Measurements from ENCODE around the gene MGAT1.

GRCh38 chr5:180807046-180807445, 4.4 kb upstream of the MGAT1 start:
- TF ChIP-seq CTCF (conservative IDR thresholded peaks at IDR 0.05; ENCODE audit: low read depth in 2 of 2) (no peak), EZH2 (IDR thresholded peaks at IDR 0.05; ENCODE audit: low read depth, unreplicated experiment) (no peak), ZNF114 (CRISPR knock-in tag; IDR thresholded peaks at IDR 0.05) (no peak), REST (IDR thresholded peaks at IDR 0.05; ENCODE audit: unreplicated experiment) (no peak), EZH2phosphoT487 (IDR thresholded peaks at IDR 0.05; ENCODE audit: unreplicated experiment) (no peak), POLR2AphosphoS5 (IDR thresholded peaks at IDR 0.05; ENCODE audit: low read depth) (no peak), CREB1 (CRISPR knock-in tag; IDR thresholded peaks at IDR 0.05; ENCODE audit: low read depth) (no peak), ZNF331 (CRISPR knock-in tag; IDR thresholded peaks at IDR 0.05; ENCODE audit: low read depth) (no peak), ETS1 (IDR thresholded peaks at IDR 0.05) (no peak)
